Panc1 (cell line): ENCODE measurements around the gene FBRSL1. TPM values are rescaled to one million over a fixed set of nuclear protein-coding genes. Genes with fewer than 3 reads are reported as not detected.

ENCODE experiments used
- ATAC-seq: fragments of 200-7000 bp; cut with Tn5 transposase; 2 replicates; pipeline ENCODE4 v1.9.1; 2020; ENCODE audit warnings: mild to moderate bottlenecking, moderate library complexity
- BruUV-seq: library from RNA; stranded (reverse); fragments of 400-500 nt; replicated peaks from 2 replicates; lab custom pipeline; 2021; lab: Mats Ljungman, UMichigan
- CTCF ChIA-PET: fragments of 300-600 bp; sonication (Branson Sonifier 250); formaldehyde crosslinking; loops from one replicate; lab custom pipeline; 2022; ENCODE audit warnings: antibody characterized with exemption; lab: Charles Lee
- POLR2A ChIA-PET: fragments of 300-600 bp; sonication (Branson Sonifier 250); formaldehyde crosslinking; loops from one replicate; lab custom pipeline; 2022; ENCODE audit warnings: antibody characterized with exemption; lab: Charles Lee
- DNase-seq: peaks from one replicate; pipeline ENCODE4 v3.0.0-alpha.2; 2010; ENCODE audit warnings: low read depth, low spot score
- H3K27ac ChIP-seq: 2 replicates; pipeline ENCODE4 v1.5.1; 2011; ENCODE audit warnings: mild to moderate bottlenecking, low read length, inconsistent platforms
- H3K27me3 ChIP-seq: fragments of 200-500 bp; sonication (Bioruptor generic); 2 replicates; pipeline ENCODE4 v1.6.0; 2014; ENCODE audit warnings: low read length, inconsistent platforms; ENCODE audit not compliant: control insufficient read depth, insufficient read depth
- H3K36me3 ChIP-seq: fragments of 200-500 bp; sonication (Bioruptor generic); 2 replicates; pipeline ENCODE4 v1.5.1; 2014; ENCODE audit warnings: inconsistent platforms, mild to moderate bottlenecking, low read length, moderate library complexity; ENCODE audit not compliant: control insufficient read depth, insufficient read depth
- H3K4me1 ChIP-seq: 2 replicates; pipeline ENCODE4 v1.5.1; 2011; ENCODE audit warnings: inconsistent platforms, mild to moderate bottlenecking, low read length, moderate library complexity; ENCODE audit not compliant: control insufficient read depth, insufficient read depth
- H3K4me3 ChIP-seq, 2 experiments: 2 replicates each; pipeline ENCODE4 v1.5.1; 2011 to 2012; ENCODE audit warnings: low read depth in 2 of 2, low read length in 2 of 2, mild to moderate bottlenecking in 2 of 2, inconsistent platforms in 1 of 2, moderate library complexity in 1 of 2
- H3K9me3 ChIP-seq: fragments of 200-500 bp; sonication (Bioruptor generic); 2 replicates; pipeline ENCODE4 v1.5.1; 2014; ENCODE audit warnings: low read depth, mild to moderate bottlenecking, inconsistent platforms, low read length, moderate library complexity; ENCODE audit not compliant: control insufficient read depth, insufficient read depth
- POLR2AphosphoS5 ChIP-seq: IDR thresholded peaks from 2 replicates; pipeline ENCODE4 v1.6.1; 2012; ENCODE audit warnings: mild to moderate bottlenecking, low read depth, low read length, moderate library complexity
- SIN3A ChIP-seq: IDR thresholded peaks from 2 replicates; pipeline ENCODE4 v1.6.1; 2012; ENCODE audit warnings: low read depth, mild to moderate bottlenecking, low read length, moderate library complexity, borderline replicate concordance; ENCODE audit not compliant: insufficient read depth
- TCF7L2 ChIP-seq: IDR thresholded peaks from 2 replicates; pipeline ENCODE4 v1.6.1; 2011; ENCODE audit warnings: mild to moderate bottlenecking, low read depth, low read length, inconsistent platforms
- in situ Hi-C: cut with HindIII; loops from 2 replicates; pipeline ENCODE4 v1.10.0; 2016; ENCODE audit warnings: low sequenced_read_pairs, low pct_unique_long_range_greater_than_20kb
- intact Hi-C: fragments of 100-400 bp; cut with micrococcal nuclease; formaldehyde crosslinking; loops from one replicate; pipeline ENCODE4 v1.10.0; 2022; ENCODE audit not compliant: unreplicated experiment
- total RNA-seq: library from RNA; stranded (reverse); gene quantifications from one replicate; pipeline ENCODE4 v1.2.1, GENCODE V29; 2021; ENCODE audit not compliant: unreplicated experiment
- TF ChIP-seq, protein P1 (sequence below): fragments of 450-650 bp; IDR thresholded peaks from 2 replicates; pipeline ENCODE4 v1.5.1; 2017; ENCODE audit warnings: mild to moderate bottlenecking
- TF ChIP-seq, protein P2 (sequence below), 2 experiments: IDR thresholded peaks; 2 replicates each; pipeline ENCODE4 v1.6.1; 2011 to 2012; ENCODE audit warnings: low read depth in 2 of 2, control low read depth in 1 of 2, low read length in 1 of 2, mild to moderate bottlenecking in 1 of 2, moderate library complexity in 1 of 2; ENCODE audit not compliant: insufficient read depth in 1 of 2

FBRSL1 gene
- total RNA-seq, 1 experiment from 2014 or later = 104 TPM

GRCh38 chr12:132492522-132492921 is 2.6 kb downstream of the FBRSL1 start:
- POLR2A ChIA-PET = no interaction called here
- Histone ChIP-seq H3K27ac (no peak overlapping the region), H3K9me3 (no peaks in the 10 kb centered on the region), H3K36me3 (no peaks in the 10 kb centered on the region), H3K27me3 (no peaks in the 10 kb centered on the region), H3K4me1 (peaks cover 49% of the 10 kb centered on the region), H3K4me3 (no peak overlapping the region)
- ATAC-seq (no peak), DNase-seq (no peak)
- no peak for TF ChIP-seq SIN3A
- TF ChIP-seq TCF7L2 = no peak
- TF ChIP-seq, protein P1, sequence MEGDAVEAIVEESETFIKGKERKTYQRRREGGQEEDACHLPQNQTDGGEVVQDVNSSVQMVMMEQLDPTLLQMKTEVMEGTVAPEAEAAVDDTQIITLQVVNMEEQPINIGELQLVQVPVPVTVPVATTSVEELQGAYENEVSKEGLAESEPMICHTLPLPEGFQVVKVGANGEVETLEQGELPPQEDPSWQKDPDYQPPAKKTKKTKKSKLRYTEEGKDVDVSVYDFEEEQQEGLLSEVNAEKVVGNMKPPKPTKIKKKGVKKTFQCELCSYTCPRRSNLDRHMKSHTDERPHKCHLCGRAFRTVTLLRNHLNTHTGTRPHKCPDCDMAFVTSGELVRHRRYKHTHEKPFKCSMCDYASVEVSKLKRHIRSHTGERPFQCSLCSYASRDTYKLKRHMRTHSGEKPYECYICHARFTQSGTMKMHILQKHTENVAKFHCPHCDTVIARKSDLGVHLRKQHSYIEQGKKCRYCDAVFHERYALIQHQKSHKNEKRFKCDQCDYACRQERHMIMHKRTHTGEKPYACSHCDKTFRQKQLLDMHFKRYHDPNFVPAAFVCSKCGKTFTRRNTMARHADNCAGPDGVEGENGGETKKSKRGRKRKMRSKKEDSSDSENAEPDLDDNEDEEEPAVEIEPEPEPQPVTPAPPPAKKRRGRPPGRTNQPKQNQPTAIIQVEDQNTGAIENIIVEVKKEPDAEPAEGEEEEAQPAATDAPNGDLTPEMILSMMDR = no peak
- TF ChIP-seq, protein P2, sequence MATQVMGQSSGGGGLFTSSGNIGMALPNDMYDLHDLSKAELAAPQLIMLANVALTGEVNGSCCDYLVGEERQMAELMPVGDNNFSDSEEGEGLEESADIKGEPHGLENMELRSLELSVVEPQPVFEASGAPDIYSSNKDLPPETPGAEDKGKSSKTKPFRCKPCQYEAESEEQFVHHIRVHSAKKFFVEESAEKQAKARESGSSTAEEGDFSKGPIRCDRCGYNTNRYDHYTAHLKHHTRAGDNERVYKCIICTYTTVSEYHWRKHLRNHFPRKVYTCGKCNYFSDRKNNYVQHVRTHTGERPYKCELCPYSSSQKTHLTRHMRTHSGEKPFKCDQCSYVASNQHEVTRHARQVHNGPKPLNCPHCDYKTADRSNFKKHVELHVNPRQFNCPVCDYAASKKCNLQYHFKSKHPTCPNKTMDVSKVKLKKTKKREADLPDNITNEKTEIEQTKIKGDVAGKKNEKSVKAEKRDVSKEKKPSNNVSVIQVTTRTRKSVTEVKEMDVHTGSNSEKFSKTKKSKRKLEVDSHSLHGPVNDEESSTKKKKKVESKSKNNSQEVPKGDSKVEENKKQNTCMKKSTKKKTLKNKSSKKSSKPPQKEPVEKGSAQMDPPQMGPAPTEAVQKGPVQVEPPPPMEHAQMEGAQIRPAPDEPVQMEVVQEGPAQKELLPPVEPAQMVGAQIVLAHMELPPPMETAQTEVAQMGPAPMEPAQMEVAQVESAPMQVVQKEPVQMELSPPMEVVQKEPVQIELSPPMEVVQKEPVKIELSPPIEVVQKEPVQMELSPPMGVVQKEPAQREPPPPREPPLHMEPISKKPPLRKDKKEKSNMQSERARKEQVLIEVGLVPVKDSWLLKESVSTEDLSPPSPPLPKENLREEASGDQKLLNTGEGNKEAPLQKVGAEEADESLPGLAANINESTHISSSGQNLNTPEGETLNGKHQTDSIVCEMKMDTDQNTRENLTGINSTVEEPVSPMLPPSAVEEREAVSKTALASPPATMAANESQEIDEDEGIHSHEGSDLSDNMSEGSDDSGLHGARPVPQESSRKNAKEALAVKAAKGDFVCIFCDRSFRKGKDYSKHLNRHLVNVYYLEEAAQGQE (IDR thresholded peaks at IDR 0.05; ENCODE audit: insufficient read depth in 1 of 2, low read depth in 2 of 2, low read length in 1 of 2) = no peak
- no peak for TF ChIP-seq POLR2AphosphoS5
- intact Hi-C loops (no loop called here), in situ Hi-C loops (no loop called here)
- no TSS peak for BruUV-seq
- CTCF ChIA-PET = no interaction called here

DNA sequence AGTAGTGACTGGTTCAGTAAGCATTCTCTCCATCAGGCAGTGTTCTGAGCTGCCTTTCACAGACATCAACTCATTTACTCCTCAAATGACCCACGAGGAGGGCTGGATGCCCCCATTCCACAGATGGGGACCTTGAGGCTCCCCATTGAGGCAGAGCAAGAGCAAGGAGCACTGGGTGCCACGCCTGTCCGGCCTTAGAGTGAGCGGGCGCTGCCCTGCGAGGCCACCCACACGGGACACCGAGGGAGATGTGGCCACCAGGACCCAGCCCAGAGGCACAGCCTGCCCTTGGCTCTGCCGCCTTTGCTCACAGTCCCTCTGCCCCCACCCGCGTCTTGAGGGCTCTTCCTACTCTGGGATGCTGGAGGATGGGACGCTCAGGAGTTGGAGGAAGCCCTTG is 3.0 kb downstream of the FBRSL1 start:
- Histone ChIP-seq H3K4me1 (peaks cover 49% of the 10 kb centered on the region), H3K4me3 (no peak overlapping the region), H3K27ac (no peak overlapping the region), H3K9me3 (no peaks in the 10 kb centered on the region), H3K36me3 (no peaks in the 10 kb centered on the region), H3K27me3 (no peaks in the 10 kb centered on the region)
- intact Hi-C loops = no loop called here
- no peak for DNase-seq
- ChIA-PET POLR2A (no interaction called here), CTCF (no interaction called here)
- no TSS peak for BruUV-seq
- ATAC-seq = no peak
- in situ Hi-C loops = no loop called here
- TF ChIP-seq TCF7L2 = no peak
- TF ChIP-seq POLR2AphosphoS5 = no peak
- no peak for TF ChIP-seq SIN3A
- TF ChIP-seq, protein P1 = no peak
- TF ChIP-seq, protein P2 (IDR thresholded peaks at IDR 0.05; ENCODE audit: insufficient read depth in 1 of 2, low read depth in 2 of 2, low read length in 1 of 2) = no peak
